DMS153 treated with DMSO at 0.1 percent for 48 hours (cell line): ENCODE data around the gene TRIM37.

Experiments
- DNase-seq: peaks from one replicate; lab custom pipeline; 2025; ENCODE audit not compliant: unreplicated experiment; lab: John Stamatoyannopoulos, UW

The TRIM37 gene

GRCh38 chr17:59037960-59038359 lies 68.7 kb downstream of the TRIM37 start:
- DNase-seq = no peak

GRCh38 chr17:59030811-59031210 lies 75.9 kb downstream of the TRIM37 start:
- no peak for DNase-seq

GRCh38 chr17:59028328-59028727 lies 78.4 kb downstream of the TRIM37 start:
- DNase-seq = no peak

- no peak for DNase-seq
These were observed 78.9 kb downstream of the TRIM37 start for GRCh38 chr17:59027750-59028149.

- no peak for DNase-seq
These were observed 80.3 kb downstream of the TRIM37 start for GRCh38 chr17:59026176-59026939.

- DNase-seq = no peak
These were observed 81.8 kb downstream of the TRIM37 start for GRCh38 chr17:59024916-59025315.

GRCh38 chr17:59018019-59018418 lies 88.7 kb downstream of the TRIM37 start:
- no peak for DNase-seq

- no peak for DNase-seq
These were observed 94.7 kb downstream of the TRIM37 start for GRCh38 chr17:59011975-59012374.

GRCh38 chr17:59010026-59010425 lies 96.7 kb downstream of the TRIM37 start:
- DNase-seq = no peak

- DNase-seq = no peak
These were observed 97.9 kb downstream of the TRIM37 start for GRCh38 chr17:59008737-59009136.

- DNase-seq = no peak
These were observed 98.7 kb downstream of the TRIM37 start for GRCh38 chr17:59007995-59008394.

GRCh38 chr17:59004338-59005111 lies 102.2 kb downstream of the TRIM37 start:
- DNase-seq = peak; percentile 62

GRCh38 chr17:59003860-59004259 lies 102.8 kb downstream of the TRIM37 start:
- DNase-seq = no peak

GRCh38 chr17:59002848-59003247 lies 103.8 kb downstream of the TRIM37 start:
- DNase-seq = no peak

- DNase-seq = no peak
These were observed 104.6 kb downstream of the TRIM37 start for GRCh38 chr17:59002126-59002525.

GRCh38 chr17:59001158-59001814 lies 105.4 kb downstream of the TRIM37 start:
- no peak for DNase-seq

- no peak for DNase-seq
These were observed 106.7 kb downstream of the TRIM37 start for GRCh38 chr17:59000022-59000421.

GRCh38 chr17:58999500-58999899 lies 107.2 kb downstream of the TRIM37 start:
- DNase-seq = no peak

GRCh38 chr17:58998871-58999270 lies 107.8 kb downstream of the TRIM37 start:
- no peak for DNase-seq

GRCh38 chr17:58997756-58998553 lies 108.7 kb downstream of the TRIM37 start:
- no peak for DNase-seq

- no peak for DNase-seq
These were observed 109.7 kb downstream of the TRIM37 start for GRCh38 chr17:58996968-58997367.
